Posterior cingulate gyrus (tissue), 11 donors: ENCODE results near the gene TIFAB.
A peak's percentile ranks its signal among the peaks of the same experiment; 100 is the strongest.

Experiments used
- DNase-seq, 10 donors: peaks; one replicate each; pipeline versions ENCODE4 v3.0.0 to v3.0.0-alpha.2; 2020 to 2021; ENCODE audit warnings: mixed read lengths in 3 of 10
- intact Hi-C: fragments of 100-400 bp; cut with DNase I; formaldehyde crosslinking; loops from one replicate; pipeline ENCODE4 v1.15.1; 2023

Gene TIFAB

DNA sequence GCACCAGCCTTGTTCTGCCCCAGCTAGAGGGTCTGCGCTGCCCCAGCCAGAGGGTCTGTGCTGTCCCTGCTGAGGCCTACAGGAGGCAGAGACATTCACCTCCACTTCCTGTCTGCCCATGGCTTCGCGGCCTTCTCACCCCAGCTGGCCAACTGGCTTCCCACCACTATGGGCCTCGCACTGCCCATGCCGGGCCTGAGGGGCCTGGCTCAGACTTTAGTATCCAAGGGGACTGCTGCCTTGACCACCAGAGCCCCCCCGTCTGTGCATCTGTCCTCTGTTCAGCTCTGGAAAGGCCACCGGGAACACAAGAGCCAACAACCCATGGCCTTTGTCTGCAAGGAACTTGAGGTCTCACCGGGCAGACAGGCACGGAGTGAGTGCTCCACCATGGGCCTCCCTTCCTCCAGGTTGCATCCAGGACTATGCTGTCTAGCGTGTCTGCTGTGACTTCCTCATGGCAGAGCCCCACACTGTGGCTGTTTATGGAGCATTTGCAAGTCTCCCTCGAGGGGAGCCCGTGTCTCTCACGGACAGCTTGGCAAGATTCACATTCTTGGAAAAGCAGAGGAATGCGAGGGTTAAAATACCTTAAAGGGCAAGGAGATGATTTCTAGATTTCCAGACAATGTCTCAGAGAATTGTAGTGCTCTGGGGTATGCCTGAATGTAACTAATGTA, 6.7 kb downstream of the TIFAB start:
- intact Hi-C loops: no loop called here
- DNase-seq: peak in 1 of 10 donors; percentile 78

DNA sequence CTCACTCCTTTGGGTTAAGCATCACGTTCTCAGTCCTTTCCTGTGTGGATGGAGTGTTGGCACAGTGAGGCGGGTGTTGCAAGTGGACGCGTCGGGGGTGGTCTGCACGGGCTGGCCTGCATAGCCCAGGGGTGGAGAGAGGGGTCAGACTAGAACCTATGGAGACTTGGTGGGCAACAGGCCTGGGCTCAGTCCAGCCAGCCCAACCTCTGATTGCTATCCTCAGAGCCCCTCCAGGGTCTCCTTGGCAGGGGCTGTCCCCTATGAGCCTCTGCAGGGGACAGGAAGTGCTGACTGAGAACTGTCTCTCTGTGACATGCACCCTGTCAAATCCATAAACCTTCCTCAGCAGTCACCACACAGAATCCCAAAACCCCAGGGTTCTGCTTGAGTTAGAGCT, 7.3 kb downstream of the TIFAB start:
- DNase-seq: no peak
- intact Hi-C loops: no loop called here

DNA sequence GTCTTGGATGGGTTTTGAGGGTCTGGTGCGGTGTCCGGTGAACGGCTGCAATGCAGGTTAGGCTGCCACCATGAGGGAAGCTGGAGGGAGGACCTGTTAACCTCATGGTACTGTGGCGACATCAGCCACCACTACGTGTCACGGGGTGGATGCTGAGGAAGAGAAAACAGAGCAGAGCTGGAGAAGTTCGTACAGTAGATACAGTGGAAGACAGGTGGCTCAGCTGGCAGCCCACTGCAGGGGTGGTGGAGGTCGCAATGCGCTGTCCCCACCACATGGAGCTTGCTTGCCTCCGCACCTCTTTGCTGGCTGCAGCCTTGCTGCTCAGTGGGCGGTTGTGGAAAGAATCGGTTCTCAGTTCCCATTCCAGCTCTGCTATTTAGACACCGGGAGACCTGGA, 7.8 kb downstream of the TIFAB start:
- intact Hi-C loops: no loop called here
- peak in 2 of 10 donors; percentile 8 to 73 for DNase-seq

DNA sequence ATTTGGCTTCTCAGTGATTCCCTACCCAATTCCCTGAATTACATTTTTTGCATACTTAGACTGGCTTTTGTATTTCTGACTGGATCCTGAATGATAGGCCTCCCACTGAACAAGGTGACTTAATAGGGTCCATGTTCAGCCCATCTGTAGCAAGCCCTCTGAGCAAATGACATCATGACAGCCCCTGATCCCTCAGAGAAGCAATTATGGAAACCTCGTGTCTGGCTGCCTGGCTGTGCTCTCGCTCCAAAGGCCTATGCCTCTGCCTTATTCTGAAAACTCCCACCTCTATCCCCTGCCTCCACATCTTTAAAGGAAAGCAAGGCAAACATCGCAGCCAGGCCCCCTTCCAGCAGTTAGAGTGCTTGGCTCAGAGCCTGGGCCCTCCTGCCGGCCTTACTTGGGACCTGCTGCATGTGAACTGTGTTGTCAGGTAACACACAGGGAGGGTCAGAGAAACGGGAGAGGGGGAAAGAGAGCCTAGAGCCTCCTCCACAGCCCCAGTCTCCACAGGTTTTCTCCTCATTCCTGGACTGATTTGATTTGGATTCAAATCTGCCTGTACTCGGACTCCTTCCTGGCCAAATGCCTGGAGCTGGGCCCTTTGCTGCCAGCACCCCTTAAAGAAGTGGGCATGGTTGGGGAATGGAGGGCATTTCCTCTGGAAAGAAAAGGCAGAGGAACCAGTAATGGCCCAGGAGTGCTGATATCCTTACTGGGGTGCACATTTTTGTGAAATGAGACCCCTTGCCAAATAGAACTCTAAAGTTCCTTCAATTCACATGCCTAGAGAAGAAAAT, 8.8 kb downstream of the TIFAB start:
- intact Hi-C loops: no loop called here
- DNase-seq: peak in 1 of 10 donors; percentile 74

DNA sequence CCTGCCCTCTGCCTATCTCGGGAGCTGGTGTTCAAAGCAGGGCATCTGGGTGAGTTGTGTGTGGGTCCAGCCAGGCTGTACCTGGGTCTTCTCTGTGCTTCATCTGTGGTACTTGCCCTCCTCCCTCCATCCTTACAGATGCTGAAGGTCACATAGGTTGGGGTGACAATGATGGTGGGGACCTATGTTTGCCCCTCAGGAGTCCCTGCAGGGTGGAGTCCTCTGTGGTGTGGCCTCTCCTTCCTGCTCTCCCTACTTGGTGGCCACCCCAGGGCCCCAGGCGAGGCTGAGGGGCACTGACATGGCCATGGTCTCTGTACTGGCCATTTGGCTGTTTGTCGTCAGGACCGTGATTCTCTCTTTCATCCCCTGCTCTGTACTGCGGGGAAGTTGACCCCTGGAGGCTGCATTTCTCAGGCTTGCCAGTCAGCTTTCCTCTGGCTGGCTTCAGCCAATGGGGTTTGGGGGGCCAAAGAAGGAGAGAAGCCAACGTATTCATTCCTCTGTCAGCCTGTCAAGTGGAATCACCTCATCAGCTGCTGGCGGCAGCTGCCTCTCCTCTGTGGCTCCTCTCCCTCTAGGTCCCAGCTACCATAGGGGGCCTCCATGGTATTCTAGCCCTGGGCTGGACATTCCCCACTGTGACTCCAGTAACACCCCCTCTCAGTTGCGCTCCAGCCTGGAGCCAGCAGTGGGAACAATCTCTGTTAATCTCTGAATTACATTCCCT, 9.6 kb downstream of the TIFAB start:
- intact Hi-C loops: no loop called here
- peak in 1 of 10 donors; percentile 45 for DNase-seq

DNA sequence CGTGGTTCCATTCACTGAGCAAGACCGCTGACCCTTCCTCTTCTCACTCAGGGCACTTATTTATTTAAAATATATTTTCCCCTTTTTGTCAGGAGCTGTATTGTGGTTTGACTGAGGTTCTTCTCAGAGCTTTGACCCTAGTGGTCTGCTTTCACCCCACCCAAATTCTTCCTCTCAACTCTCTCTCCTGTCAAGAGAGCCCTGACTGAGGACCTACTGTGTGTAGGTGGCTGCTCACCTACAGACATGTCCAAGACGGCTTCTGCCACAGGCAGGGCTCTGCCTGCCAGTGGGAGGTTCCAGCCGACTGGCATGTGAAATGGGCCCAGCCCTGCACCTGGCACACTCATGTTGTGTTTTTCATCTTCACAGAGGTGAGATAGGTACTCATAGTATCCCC, 10.2 kb downstream of the TIFAB start:
- intact Hi-C loops: no loop called here
- no peak for DNase-seq

DNA sequence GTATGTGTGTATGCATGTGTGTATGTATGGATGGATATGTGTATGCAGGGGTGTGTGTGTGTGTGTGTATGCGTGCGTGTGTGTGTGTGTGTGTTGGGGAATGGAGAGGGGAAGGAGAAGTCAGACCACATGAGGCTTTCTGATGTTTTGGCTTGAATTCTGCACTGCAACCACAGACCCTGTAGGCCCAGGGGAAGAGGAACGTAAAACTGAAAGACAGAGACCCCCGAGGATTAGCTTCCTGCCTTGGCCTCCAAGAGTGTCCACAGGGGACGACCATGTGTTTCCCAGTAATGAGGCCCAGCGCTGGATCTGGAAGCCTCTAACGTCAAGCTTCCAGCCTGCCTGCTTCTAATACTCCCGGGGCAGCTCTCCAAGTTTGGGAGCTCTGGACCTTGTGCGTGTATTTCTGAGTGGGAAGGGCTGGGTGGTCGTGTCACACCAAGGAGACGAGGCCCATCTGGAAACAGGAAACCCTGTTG, 10.8 kb downstream of the TIFAB start:
- intact Hi-C loops: no loop called here
- DNase-seq: peak in 1 of 10 donors; percentile 40

DNA sequence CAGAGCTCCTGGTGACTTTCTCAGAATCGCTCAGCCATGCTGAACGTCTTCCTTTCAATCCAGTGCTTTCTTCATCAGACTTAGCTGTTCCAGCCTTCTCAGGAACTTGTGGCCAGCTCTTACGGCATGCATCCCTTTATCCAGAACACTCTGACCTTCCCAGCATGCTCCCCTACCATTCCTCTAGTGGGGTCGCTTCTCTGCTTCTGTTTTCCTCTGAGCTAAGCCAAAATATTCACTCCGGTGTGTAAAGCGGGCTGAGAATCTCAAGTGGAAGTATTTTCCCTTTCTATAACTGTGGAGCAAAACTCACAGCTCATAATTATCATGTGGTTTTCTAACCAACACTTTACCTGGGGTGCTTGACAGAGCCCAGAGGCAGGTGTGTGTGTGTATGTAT, 11.2 kb downstream of the TIFAB start:
- intact Hi-C loops: no loop called here

DNA sequence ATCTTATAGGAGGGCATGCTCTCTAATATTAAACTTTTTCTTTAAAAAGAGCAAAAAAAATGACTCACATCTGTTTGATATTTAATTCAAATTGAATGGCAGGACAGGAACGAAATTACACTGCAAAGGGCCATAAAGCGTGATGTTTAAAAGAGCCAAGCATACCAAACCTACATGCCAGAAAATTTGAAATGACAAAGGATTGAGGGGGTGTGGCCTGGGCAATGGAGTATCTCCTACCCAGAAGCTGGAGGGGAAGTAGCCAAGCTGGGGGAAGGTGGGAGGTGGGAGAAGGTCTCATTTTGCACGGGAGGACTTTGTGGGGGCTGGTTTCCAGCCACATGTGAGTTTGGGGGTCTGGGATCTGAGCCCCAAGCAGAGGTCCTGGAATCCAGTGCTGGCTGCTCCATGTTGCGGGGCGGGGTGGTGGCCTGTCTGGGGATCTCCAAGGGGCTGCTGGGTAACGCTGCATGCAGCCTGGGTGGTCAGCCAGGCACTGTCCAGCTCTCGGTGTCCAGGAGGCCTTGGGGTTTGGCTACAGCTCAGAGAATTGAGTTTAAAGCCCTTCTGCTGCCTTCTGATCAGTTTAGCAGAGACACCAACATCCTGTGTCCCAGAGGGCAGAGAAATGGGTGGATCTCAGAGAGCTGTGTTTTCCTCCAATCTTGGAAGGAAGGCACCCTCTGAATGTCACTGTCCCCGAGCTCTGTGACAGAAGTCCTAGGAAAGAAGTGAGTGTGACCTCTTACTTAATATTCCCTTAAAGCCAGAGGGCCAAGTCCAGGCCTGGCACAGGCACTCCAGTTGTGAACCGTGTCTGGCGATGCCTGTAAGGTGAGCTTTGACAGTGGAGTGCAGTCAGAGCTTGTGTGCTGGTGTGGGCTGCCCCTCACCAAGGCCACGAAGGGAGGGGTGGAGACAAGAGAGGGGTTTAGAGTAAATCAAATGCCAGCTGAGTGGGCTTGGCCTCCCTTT, 12.6 kb downstream of the TIFAB start:
- DNase-seq: peak in 1 of 10 donors; percentile 68
- intact Hi-C loops: no loop called here

More for the DNA sequence above, 11.2 kb downstream of the TIFAB start:
- no peak for DNase-seq

DNA sequence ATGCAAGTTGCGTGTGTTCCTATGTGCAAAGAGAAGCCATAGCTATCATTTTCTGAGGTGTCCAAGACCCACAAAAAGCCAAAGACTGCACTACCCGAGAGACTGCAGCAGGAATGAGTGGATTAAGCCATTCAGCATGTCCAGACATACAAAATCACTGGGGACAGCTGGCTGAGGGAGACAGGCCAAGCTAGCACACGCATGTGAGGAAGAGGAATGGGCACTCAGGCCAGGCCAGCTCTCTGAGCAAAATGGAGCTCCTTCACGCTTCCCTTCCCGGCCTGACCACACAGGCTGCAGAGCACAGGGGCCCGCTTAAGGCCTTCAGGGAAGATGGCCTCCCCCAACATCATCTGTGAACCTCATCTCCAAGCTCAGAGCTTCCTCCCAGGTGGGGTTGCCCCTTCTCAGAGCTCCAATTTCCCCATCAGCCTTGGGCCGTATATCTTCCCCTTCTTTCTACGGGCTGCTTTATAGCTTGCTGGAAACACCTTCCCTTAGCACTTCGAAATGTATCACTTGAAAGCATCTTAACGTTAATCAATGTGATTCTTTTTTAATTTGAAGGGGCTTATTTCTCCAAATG, 13.4 kb downstream of the TIFAB start:
- intact Hi-C loops: no loop called here
- DNase-seq: no peak

DNA sequence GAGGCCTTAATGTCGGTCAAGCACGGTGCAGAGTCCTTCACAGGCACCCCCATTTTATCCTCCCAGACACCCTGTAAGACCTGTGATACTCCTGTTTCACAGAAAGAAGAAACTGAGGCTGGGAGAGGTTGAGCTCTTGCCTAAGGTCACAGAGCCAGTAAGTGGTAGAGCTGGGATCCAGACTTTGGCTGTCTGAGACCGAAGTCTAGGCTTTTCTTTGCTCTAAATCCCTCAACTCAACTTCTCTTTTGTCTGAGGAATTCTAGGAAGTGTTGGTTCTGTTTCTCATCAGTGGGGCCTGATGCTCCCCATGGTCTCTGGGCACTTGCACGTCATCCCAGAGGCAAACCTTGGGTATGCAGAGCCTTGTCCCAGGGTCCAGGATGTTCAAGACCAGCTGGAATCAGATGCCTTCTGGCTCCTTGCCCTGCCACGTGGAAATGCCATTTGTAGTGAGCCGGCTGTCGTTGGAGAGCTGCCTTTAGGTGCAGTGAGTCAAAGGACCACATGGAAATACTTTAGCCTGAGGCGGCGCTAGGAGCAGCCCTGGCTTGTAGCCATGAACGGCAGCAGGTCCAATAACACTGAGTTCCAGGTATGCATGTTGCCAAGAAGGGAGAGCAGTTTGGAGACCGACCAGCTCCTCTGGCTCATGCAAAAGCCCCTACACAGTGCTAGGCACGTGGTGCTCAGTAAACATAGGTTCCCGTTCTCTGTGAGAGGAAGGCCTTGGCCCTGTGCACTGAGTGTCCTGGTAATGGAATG, 14.2 kb downstream of the TIFAB start:
- peak in 3 of 10 donors; percentile 32 to 78 (median 77) for DNase-seq
- intact Hi-C loops: no loop called here

DNA sequence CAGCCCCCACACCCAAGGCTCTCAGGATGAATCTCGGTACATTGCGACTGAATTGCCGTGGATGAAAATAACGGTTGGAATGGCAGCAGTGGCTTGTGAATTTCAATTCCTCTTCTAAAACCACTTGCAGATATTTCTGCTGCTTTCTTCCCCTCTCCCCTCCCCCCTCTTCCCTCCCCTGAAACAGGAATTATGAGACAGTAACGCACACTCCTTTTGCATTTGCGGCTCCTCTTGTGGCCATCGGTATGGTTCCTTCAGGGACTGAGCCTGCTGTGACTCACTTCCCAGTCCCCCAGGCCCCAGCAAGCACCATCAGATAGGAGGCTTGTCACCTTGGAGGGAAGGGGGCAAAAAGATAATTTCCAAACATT, 14.7 kb downstream of the TIFAB start:
- peak in 1 of 10 donors; percentile 68 for DNase-seq
- intact Hi-C loops: no loop called here

DNA sequence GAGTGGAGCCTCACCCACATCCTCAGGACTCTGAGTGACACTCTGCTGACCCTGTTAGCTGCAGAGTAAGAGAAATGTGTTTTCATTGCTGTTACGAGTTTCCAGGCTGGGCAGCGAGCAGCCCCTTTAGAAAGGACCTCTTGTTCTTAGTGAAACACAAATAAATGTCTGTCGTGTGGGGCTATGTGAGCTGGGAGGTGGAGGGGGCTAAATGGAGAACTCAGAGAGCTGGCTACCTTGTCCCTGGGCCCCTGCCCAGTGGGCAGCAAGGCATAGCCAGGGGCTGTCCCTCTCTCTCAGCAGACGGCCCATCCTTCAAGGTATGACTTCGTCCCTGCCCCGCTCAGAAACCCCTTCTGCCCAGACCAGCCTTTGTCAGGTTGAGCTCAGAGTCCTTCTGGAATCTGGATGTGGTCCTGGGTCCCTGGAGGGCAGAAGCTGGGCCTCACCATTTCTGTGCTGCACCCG, 15.2 kb downstream of the TIFAB start:
- intact Hi-C loops: no loop called here
- peak in 1 of 10 donors; percentile 53 for DNase-seq

DNA sequence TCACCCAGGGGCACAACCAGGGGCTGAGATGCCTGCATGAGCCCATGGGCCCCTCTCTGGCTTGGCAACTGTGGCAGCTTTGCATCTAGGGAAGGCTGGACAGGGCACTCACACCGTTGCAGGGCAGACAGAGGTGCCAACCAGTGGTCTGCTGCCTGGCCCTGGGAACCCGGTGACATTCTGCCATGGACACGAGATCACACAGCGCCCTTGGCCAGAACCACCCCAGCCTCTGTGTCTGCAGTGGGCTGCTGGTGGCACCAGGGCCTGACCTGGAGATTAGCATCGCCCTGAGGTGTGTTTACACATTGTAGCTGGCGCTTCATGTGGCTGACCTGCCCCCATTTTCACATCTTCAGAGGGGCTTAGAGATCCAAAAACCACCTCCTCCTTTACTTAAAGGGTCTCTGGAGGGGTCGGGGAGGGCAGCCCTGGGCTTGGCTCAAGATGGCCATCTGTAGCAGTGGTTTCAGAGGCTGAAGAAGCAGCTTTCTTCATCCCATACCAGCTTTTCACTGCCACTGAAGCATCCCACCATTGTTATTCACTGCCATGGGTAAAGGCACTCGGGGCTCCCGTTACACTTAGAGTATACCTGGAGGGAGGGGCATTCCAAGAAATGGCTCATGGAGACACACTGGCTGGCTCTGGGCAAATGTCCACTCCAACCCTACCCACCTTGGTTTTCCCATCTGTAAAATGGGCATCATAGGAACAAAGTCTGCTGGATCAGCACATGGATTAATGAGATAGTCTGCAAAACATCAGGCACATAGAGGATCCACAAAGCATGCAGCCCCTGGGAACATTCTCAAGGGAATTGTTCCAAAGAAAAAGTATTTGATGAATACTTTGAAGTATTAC, 16.5 kb downstream of the TIFAB start:
- peak in 2 of 10 donors; percentile 70 to 73 for DNase-seq
- intact Hi-C loops: no loop called here

DNA sequence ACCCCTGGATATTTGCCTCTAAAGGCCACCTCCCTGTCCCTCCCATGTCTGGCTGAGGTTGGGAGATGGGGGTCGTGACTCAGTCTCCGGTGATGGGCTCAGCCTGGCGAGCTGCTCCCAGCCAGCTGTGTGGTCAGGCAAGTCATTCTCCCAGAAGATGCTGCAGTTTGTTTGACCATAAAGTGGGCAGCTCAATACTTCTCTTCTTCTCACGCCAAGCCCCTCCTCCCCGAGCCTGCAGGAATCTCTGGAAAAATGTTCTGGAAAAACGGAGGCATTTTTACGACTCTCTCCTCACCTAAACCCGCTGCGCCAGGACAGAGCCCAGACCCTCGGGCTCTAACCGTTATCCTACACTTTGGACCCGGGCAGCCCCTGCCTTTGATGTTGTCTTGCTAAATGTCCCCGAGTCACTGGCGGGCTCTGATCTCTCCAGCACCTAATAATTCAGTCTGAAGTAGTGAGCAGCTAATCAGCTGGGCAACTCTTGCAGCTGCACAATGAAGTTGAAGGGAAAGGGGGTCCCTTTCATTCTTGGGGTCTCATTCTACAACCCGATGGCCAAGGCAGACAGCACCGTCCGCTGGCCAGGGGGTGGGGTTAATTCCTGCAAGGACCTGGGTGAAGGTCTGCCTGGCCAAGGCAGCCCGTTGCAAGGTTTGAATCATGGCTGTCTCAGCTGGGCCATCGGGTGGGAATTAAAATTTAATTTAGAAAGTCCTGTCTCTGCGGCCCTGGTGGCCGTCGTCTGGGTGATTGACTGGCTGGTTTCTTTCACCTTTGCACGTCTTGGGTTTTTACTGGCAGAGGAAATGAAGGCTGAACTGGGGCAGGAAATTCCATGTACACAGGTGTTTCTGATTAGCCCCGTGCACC, 17.3 kb downstream of the TIFAB start:
- DNase-seq: peak in 1 of 10 donors; percentile 68
- intact Hi-C loops: no loop called here

DNA sequence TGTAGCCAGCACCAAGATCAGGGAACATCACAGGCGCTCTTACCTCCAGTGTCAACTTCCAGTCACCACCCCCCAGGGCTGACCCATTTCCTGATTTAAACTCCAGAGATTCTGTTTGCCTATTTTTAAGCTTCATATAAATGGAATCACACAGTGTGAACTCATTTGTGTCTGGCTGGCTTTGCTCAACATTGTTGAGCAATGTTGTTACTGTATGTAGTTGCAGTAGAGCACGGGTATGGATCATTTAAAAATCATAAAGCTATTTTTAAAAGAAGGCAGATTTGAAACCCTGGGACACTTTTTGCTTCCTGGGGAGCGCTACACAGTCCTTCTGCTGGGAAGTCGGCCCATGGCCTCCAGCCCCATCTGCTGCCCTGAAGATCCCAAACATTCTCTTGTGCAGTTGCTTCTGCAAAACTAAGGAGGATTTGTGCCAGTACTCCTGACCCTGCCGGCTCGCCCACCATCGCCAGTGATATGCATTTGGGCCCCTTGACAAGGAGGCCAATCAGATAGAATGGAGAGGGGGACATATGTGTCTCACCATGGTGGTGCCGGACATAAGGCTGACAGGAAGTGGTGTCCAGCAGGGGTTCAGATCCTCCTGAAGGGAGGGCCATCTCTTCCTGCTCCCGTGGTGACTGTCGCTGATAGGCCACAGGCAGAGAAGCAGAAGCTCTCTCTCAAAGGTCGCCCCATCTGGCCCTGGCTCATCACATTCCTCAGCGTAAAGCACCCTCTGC, 18.3 kb downstream of the TIFAB start:
- intact Hi-C loops: no loop called here
- DNase-seq: peak in 1 of 10 donors; percentile 62
